PC-3 (cell line): ENCODE data around the gene JSRP1. TPM values are rescaled to one million over a fixed set of nuclear protein-coding genes. Genes with fewer than 3 reads are reported as not detected.

ENCODE experiments used
- ATAC-seq: fragments of 200-7000 bp; cut with Tn5 transposase; 2 replicates; pipeline ENCODE4 v1.9.1; 2020; ENCODE audit warnings: mild to moderate bottlenecking, moderate library complexity
- BruUV-seq: library from RNA; stranded (reverse); fragments of 400-500 nt; replicated peaks from 2 replicates; lab custom pipeline; 2021; lab: Mats Ljungman, UMichigan
- CTCF ChIA-PET: fragments of 300-600 bp; sonication (Branson Sonifier 250); formaldehyde crosslinking; loops from one replicate; lab custom pipeline; 2022; ENCODE audit warnings: antibody characterized with exemption; lab: Charles Lee
- POLR2A ChIA-PET: fragments of 300-600 bp; sonication (Branson Sonifier 250); formaldehyde crosslinking; loops from one replicate; lab custom pipeline; 2022; ENCODE audit warnings: antibody characterized with exemption; ENCODE audit not compliant: unreplicated experiment; lab: Charles Lee
- DNase-seq: peaks from one replicate; pipeline ENCODE4 v3.0.0-alpha.2; 2015
- H2AFZ ChIP-seq: fragments of 300-600 bp; sonication (generic); 2 replicates; pipeline ENCODE4 v1.6.0; 2016; ENCODE audit warnings: antibody characterized with exemption, low read length
- H3F3A ChIP-seq: fragments of 300-600 bp; sonication (generic); one replicate; pipeline ENCODE4 v1.6.0; 2017; ENCODE audit warnings: antibody characterized with exemption, low read length, control low read depth, mild to moderate bottlenecking; ENCODE audit not compliant: unreplicated experiment
- H3K27ac ChIP-seq: fragments of 300-600 bp; sonication (generic); 2 replicates; pipeline ENCODE4 v1.5.1; 2016; ENCODE audit warnings: mild to moderate bottlenecking, low read length
- H3K27me3 ChIP-seq: fragments of 300-600 bp; sonication (generic); 2 replicates; pipeline ENCODE4 v1.6.1; 2016; ENCODE audit warnings: low read length, mixed read lengths
- H3K36me3 ChIP-seq: fragments of 300-600 bp; sonication (generic); 2 replicates; pipeline ENCODE4 v1.6.1; 2016; ENCODE audit warnings: low read depth, mixed run types, low read length, mixed read lengths
- H3K4me1 ChIP-seq: fragments of 300-600 bp; sonication (generic); 2 replicates; pipeline ENCODE4 v1.5.1; 2016; ENCODE audit warnings: low read length; ENCODE audit not compliant: insufficient read depth
- H3K4me2 ChIP-seq: fragments of 300-600 bp; sonication (generic); 2 replicates; pipeline ENCODE4 v1.6.0; 2016; ENCODE audit warnings: low read length
- H3K4me3 ChIP-seq: fragments of 300-600 bp; sonication (generic); 2 replicates; pipeline ENCODE4 v1.5.1; 2016; ENCODE audit warnings: mild to moderate bottlenecking, low read length, mixed read lengths
- H3K79me2 ChIP-seq: fragments of 300-600 bp; sonication (generic); 2 replicates; pipeline ENCODE4 v1.6.1; 2017; ENCODE audit warnings: low read length, mixed read lengths
- H3K9ac ChIP-seq: fragments of 300-600 bp; sonication (generic); 2 replicates; pipeline ENCODE4 v1.6.0; 2016; ENCODE audit warnings: mild to moderate bottlenecking, low read length
- H3K9me2 ChIP-seq: fragments of 300-600 bp; sonication (generic); replicated peaks from 2 replicates; pipeline ENCODE4 v1.6.1; 2016; ENCODE audit warnings: mixed run types, low read length, mixed read lengths
- H3K9me3 ChIP-seq: fragments of 300-600 bp; sonication (generic); 2 replicates; pipeline ENCODE4 v1.6.1; 2016; ENCODE audit warnings: low read length, mixed read lengths
- H4K20me1 ChIP-seq: fragments of 300-600 bp; sonication (generic); 2 replicates; pipeline ENCODE4 v1.6.1; 2016; ENCODE audit warnings: low read length, mixed read lengths
- CTCF ChIP-seq: fragments of 300-600 bp; sonication (generic); conservative IDR thresholded peaks from 2 replicates; pipeline ENCODE4 v1.5.1; 2017; ENCODE audit warnings: antibody characterized with exemption, low read depth, mild to moderate bottlenecking, low read length
- EZH2 ChIP-seq: fragments of 300-600 bp; sonication (generic); IDR thresholded peaks from one replicate; pipeline ENCODE4 v1.6.1; 2017; ENCODE audit warnings: antibody characterized with exemption, mild to moderate bottlenecking, low read length; ENCODE audit not compliant: unreplicated experiment
- EZH2phosphoT487 ChIP-seq: fragments of 300-600 bp; sonication (generic); IDR thresholded peaks from 2 replicates; pipeline ENCODE4 v1.6.1; 2018; ENCODE audit warnings: mild to moderate bottlenecking, antibody characterized with exemption, low read length, borderline replicate concordance
- intact Hi-C: fragments of 100-400 bp; cut with micrococcal nuclease; formaldehyde crosslinking; loops from 2 replicates; pipeline ENCODE4 v1.9.0; 2023
- total RNA-seq: library from RNA; depleted of rRNA; stranded (reverse); fragments of >200 nt; gene quantifications from 2 replicates; pipeline ENCODE4 v1.2.3, GENCODE V29; 2014

The JSRP1 gene
- total RNA-seq, 1 experiment from 2014 or later = not detected

GRCh38 chr19:2287585-2288337 is 31.5 kb upstream of the JSRP1 start:
- no peak overlapping the region for H3K4me2 ChIP-seq
- H3K4me3 ChIP-seq = no peak overlapping the region
- H3K27ac ChIP-seq = no peak overlapping the region
- TF ChIP-seq EZH2 = no peak
- TF ChIP-seq EZH2phosphoT487 = no peak
- no peak for TF ChIP-seq CTCF
- H3K27me3 ChIP-seq = peaks cover 21% of the 10 kb centered on the region
- H2AFZ ChIP-seq = no peak overlapping the region
- no peaks in the 10 kb centered on the region for H3K4me1 ChIP-seq
- no peaks in the 10 kb centered on the region for H4K20me1 ChIP-seq
- H3K9me2 ChIP-seq = no peaks in the 10 kb centered on the region
- ChIA-PET POLR2A (no interaction called here), CTCF (no interaction called here)
- DNase-seq = no peak
- H3K79me2 ChIP-seq = no peaks in the 10 kb centered on the region
- no peaks in the 10 kb centered on the region for H3K36me3 ChIP-seq
- H3K9ac ChIP-seq = no peak overlapping the region
- no peaks in the 10 kb centered on the region for H3F3A ChIP-seq
- no peak for ATAC-seq
- BruUV-seq = no TSS peak
- H3K9me3 ChIP-seq = no peaks in the 10 kb centered on the region
- intact Hi-C loops = no loop called here

GRCh38 chr19:2286402-2287140 is 30.4 kb upstream of the JSRP1 start:
- BruUV-seq = no TSS peak
- peaks cover 21% of the 10 kb centered on the region for H3K27me3 ChIP-seq
- CTCF ChIA-PET = no interaction called here

More at GRCh38 chr19:2286402-2287140, 30.4 kb upstream of the JSRP1 start:
- ATAC-seq (no peak), DNase-seq (no peak)
- Histone ChIP-seq H4K20me1 (no peaks in the 10 kb centered on the region), H3K79me2 (no peaks in the 10 kb centered on the region), H3K9ac (no peak overlapping the region), H3K9me3 (no peaks in the 10 kb centered on the region), H3K36me3 (no peaks in the 10 kb centered on the region), H3K4me1 (no peaks in the 10 kb centered on the region), H3K4me3 (no peak overlapping the region), H3K27ac (no peak overlapping the region), H3F3A (no peaks in the 10 kb centered on the region), H3K4me2 (no peak overlapping the region), H2AFZ (no peak overlapping the region), H3K9me2 (no peaks in the 10 kb centered on the region)
- intact Hi-C loops = no loop called here
- POLR2A ChIA-PET = no interaction called here
- no peak for TF ChIP-seq EZH2
- TF ChIP-seq EZH2phosphoT487 = no peak
- TF ChIP-seq CTCF = no peak
